DMS153 (cell line): ENCODE data around the gene ZNF763.
"Not testable (repeated sequence)": the region's sequence is repeated elsewhere in the genome, so short reads cannot be mapped to it uniquely, and the experiment has no call there.

Source experiments
- DNase-seq: peaks from one replicate; lab custom pipeline; 2025; lab: John Stamatoyannopoulos, UW

ZNF763 gene

DNA sequence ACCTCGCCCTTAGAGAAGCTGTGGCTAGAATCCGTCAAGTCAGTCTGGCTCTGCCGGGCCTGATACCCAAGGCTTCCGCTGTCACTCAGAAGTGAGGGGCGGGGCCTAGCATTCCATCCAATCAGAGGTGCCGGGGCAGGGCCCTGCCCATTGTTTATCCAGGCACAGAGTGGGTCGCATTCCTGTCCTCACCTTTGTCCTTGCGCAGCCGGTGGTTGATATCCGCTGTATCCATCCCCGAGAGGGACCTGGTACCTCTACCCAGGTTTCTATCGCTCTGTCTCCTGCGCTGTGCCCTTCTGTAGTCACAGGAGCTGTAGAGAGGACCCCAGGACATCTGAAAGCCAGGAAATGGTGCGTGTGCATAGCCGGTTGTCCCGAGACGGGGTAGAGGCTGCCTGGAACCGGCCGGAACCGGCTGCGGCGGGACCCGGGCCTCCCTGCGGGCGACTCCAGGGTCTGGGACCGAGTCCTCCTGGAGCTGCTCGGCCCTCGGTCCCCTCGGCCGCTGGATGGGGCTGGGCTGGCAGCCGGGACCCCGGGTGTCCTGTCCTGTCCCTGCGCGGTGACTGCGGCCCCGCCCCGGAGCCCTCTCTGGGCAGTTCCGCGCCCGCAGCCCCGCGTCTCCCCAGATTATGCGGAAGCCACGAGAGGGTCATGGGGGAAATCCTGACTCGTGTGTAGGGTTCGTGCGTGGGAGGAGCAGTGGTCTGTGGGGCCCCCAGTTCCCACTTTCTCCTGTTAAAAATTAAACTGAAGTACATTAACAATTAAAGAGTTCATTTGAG lies at the start of gene ZNF763:
Gene ZNF763, plus strand, starts transcription at position 183 of the 788 bp plus-strand sequence. Its CDS starts 169 bp downstream, at position 352.
- no peak for DNase-seq

- no peak for DNase-seq
Observed at GRCh38 chr19:11921852-11922495, 42.9 kb upstream of the ZNF763 start.

DNA sequence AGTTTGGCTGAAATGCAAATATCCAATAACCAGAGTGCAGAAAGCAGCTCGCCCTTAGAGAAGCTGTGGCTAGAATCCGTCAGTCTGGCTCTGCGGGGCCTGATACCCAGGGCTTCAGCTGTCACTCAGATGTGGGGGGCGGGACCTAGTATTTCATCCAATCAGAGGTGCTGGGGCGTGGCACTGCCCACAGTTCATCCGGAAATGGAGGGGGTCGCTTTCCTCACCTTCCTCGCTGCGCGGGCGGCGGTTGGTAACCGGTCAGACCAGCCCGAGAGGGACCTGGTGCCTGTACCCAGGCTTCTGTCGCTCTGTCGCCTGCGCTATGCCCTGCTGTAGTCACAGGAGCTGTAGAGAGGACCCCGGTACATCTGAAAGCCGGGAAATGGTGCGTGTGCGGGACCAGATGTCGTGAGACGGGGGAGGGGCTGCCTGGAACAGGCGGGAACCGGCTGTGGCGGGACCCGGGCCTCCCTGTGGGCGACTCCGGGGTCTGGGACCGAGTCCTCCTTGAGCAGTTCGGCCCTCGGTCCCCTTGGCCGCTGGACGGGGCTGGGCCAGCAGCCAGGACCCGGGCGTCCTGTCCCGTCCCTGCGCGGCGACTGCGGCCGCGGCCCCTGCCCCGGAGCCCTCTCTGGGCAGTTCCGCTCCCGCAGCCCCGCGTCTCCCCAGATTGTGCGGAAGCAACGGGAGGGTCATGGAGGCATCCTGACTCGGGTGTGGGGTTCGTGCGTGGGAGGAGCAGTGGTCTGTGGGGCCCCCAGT lies 39.8 kb upstream of the ZNF763 start, which contains the start of gene ZNF700:
Gene ZNF700, plus strand, starts transcription at position 222 of the 765 bp plus-strand sequence. Its CDS starts 104 bp downstream, at position 326.
- peak; percentile 93 for DNase-seq

GRCh38 chr19:11925651-11926187 lies 39.1 kb upstream of the ZNF763 start:
- not testable (repeated sequence) for DNase-seq

- DNase-seq = no peak
Observed at GRCh38 chr19:11927227-11927626, 37.6 kb upstream of the ZNF763 start.

DNA sequence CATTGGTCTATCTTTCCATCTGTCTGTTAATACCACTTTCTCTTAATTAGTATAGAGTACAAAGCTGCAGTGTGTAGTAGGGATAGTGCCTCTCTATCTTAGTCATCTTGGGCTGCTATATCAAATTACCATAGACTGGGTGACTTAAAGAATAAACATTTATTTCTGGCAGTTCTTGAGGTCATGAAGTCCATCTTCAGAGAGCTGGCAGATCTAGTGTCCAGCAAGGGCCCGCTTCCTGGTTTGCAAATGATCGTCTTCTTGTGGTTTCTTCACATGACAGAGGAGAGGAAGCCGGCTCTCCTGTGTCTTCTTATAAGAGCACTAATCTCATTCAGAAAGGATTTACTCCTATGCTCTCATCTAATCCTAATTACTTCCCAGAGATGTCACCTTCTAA lies 33.8 kb upstream of the ZNF763 start:
- DNase-seq = no peak

- no peak for DNase-seq
Observed at GRCh38 chr19:11931513-11931912, 33.3 kb upstream of the ZNF763 start.

GRCh38 chr19:11935829-11936228 lies 29.0 kb upstream of the ZNF763 start:
- not testable (repeated sequence) for DNase-seq

- not testable (repeated sequence) for DNase-seq
Observed at GRCh38 chr19:11938383-11938782, 26.5 kb upstream of the ZNF763 start.

DNA sequence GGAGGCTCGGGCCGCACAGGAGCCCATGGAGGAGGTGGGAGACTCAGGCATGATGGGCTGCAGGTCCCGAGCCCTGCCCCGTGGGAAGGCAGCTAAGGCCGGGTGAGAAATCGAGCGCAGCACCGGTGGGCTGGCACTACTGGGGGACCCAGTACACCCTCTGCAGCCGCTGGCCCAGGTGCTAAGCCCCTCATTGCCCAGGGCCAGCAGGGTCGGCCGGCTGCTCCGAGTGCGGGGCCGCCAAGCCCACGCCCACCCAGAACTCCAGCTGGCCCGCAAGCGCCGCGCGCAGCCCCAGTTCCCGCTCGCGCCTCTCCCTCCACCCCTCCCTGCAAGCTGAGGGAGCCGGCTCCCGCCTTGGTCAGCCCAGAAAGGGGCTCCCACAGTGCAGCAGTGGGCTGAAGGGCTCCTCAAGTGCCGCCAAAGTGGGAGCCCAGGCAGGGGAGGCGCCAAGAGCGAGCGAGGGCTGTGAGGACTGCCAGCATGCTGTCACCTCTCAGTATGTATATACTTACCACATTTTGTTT lies 23.4 kb upstream of the ZNF763 start:
- DNase-seq = not testable (repeated sequence)

DNA sequence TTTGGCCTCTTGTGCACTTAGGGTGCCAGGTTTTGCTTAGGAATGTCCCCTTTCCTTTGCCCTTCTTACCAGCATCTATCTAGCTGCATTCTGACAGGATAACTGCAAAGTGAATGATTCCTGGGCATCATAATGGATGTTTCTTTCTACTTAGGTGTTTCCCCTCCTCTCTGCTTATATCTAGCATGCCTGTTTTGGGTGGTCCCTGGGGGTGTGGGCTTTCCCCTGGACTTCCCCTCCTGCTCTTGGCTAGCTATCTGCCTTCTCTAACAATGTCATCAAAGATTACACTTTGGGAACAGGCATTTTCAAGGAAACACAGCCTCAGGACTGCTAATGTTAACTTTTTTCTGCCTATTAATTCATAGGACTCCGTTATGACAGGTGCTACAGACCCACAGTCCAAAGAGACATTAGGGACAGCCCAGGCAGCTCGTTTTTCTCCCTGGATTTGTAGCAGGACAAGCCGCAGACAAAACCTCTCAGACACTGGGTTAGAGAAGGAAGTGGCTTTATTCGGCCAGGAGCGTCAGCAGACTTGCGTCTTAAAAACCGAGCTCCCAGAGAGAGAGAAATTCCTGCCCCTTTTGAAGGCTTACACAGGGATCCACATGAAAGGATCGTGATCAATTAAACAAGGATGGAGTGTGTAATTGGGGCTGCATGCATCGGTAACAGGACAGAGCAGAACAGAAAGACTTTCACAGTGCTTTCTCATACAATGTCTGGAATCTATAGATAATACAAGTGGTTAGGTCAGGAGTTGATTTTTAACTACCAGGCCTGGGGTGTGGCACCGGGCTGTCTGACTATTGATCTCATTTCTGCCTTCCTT lies 22.6 kb upstream of the ZNF763 start:
- no peak for DNase-seq

DNA sequence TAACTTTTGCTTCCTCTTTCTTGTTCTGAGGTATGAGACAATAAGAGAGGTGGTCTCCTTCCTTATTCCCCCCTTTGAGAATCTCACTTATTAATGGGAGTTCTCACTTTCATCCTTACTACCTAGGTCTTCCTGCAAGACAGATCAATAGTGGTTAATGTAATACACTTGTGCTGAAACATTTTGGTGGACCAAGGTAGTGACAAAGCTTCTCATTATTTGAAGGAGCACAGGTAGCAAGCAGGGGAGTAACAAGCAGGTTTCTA lies 22.1 kb upstream of the ZNF763 start:
- no peak for DNase-seq

DNA sequence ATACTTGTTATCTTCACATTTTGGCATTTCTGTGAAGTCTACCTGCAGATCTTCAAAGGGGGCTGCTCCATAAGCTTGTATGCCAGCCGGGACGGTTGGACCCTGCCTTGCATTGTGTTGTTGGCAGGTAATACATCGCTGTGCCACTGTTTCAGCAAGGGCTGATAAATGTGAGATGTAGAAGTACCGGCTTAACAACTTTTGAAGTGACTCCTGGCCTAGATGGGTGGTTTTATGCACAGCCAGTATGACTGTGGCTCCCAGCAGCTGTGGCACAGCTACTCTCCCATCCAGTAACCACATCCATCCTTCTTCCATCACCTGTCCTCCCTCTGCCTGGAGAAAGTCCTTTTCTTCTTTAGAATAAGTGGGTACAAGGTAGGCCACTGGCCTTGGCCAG lies 20.2 kb upstream of the ZNF763 start:
- DNase-seq = no peak

DNA sequence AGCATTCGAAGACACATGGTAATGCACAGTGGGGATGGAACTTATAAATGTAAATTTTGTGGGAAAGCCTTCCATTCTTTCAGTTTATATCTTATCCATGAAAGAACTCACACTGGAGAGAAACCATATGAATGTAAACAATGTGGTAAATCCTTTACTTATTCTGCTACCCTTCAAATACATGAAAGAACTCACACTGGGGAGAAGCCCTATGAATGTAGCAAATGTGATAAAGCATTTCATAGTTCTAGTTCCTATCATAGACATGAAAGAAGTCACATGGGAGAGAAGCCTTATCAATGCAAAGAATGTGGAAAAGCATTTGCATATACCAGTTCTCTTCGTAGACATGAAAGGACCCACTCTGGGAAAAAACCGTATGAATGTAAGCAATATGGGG lies 16.2 kb upstream of the ZNF763 start:
- no peak for DNase-seq

GRCh38 chr19:11949201-11949600 lies 15.6 kb upstream of the ZNF763 start:
- no peak for DNase-seq

GRCh38 chr19:11949614-11950080 lies 15.2 kb upstream of the ZNF763 start:
- not testable (repeated sequence) for DNase-seq

DNA sequence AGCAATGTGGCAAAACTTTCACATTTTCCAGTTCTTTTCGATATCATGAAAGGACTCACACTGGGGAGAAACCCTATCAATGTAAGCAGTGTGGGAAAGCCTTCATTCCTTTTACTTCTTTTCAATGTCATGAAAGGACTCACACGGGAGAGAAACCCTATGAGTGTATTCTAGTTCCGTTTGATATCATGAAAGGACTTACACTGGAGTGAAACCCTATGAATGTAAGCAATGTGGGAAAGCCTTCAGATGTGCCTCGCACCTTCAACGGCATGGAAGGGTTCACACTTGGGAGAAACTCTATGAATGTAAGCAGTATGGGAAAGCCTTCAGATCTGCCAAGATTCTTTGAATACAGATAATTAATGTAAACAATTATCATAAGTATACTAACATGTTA lies 14.5 kb upstream of the ZNF763 start:
- no peak for DNase-seq

GRCh38 chr19:11963566-11964355 lies 1.1 kb upstream of the ZNF763 start:
- DNase-seq = no peak

DNA sequence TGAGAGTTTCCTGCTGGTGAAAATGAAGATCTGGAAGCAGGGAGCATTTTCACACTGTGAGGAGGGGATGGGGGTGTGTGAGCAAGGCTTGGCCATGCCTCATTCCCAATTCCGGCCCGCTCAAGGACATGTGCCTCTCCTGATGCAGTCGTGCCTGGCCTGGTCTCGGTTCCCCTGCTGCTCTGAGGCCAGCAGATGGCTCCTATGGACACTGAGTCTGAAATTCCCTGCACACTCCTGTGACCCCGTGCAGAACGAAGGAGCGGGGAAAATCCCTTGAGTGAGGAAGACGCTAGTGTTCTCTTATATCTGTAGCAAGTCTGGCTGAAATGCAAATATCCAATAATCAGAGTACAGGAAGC lies 363 bp upstream of the ZNF763 start:
- no peak for DNase-seq

DNA sequence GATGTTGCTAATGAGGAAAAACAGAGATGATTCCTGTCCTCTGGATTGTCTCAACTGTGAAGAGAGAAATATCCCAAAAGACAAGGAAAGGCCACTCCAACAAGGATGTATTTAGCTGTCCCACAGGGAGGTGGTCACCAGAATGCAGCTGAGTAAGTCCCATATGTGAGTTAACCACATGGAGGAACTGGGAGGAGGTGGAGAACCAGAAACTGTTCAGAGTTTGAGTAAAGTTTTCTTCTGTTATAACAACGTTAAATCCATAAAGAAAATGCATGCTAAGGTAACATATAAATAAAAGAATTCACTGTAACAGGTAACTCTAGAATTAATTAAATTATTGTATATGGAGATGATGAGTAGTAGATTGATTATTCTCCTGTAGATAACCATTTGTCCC lies 5.3 kb downstream of the ZNF763 start:
- DNase-seq = no peak

GRCh38 chr19:11971041-11971440 lies 6.2 kb downstream of the ZNF763 start:
- no peak for DNase-seq
